ENCODE data around the gene SP2. TPM values are rescaled to one million over a fixed set of nuclear protein-coding genes. Genes with fewer than 3 reads are reported as not detected.

SP2 gene
- total RNA-seq, 2 experiments from 2014 or later, result 28.1 to 28.2 TPM

- peak overlapping the region; percentile 77 for H3K4me3 Mint-ChIP-seq
- no peaks in the 10 kb centered on the region for H3K27me3 Mint-ChIP-seq
- ATAC-seq (ENCODE audit: low read depth) (no peak), DNase-seq (peak; percentile 39)
- peak overlapping the region; percentile 86 for H3K27ac Mint-ChIP-seq
- peaks cover 19% of the 10 kb centered on the region for H3K36me3 Mint-ChIP-seq
- POLR2A ChIA-PET, result interaction anchor here (0.7 to 1.7 kb wide), 7 partner anchors 9 to 114 kb away, joined by 3 to 14 read pairs (median 3); partner anchors contain the start of genes CDK5RAP3, LRRC46, MRPL10 and SP2
- H3K9me3 Mint-ChIP-seq, result peaks cover 2% of the 10 kb centered on the region
- peaks cover 51% of the 10 kb centered on the region for H3K4me1 Mint-ChIP-seq
These were observed 49.8 kb downstream of the SP2 start for GRCh38 chr17:47945529-47946508.

- peaks cover 17% of the 10 kb centered on the region for H3K36me3 Mint-ChIP-seq
- ATAC-seq (ENCODE audit: low read depth), result no peak
- H3K4me3 Mint-ChIP-seq, result peak overlapping the region; percentile 50
These were observed 50.5 kb downstream of the SP2 start for GRCh38 chr17:47946516-47946915.

DNA sequence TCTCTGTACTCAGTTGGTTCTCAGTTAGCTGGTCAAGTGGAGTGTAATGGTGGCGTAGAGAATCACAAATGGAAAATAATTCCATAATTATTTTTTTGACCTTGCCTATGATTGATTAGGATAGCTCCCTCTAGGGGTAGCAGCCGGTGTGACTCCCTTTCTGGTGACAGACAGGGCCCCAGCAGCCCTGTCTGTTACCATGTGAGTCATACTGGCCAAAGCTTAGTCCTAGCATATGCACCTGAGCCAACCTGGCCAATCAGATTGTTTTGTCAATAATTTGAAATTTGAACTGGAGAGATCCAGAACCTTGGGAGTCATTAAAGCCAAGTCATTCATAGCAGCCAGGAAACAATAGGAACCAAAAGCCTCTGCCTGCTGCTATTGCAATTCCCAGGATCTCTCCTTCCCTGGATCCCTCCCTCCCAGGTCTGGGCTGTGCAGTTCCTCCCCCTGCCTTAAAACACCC, 50.9 kb downstream of the SP2 start:
- peak overlapping the region; percentile 50 for H3K4me3 Mint-ChIP-seq
- POLR2A ChIA-PET, result interaction anchor here (0.9 to 6.1 kb wide), 5 partner anchors 8 to 71 kb away, joined by 3 to 49 read pairs (median 5); partner anchors contain the start of genes CDK5RAP3 and SP2
- peaks cover 45% of the 10 kb centered on the region for H3K4me1 Mint-ChIP-seq

More at GRCh38 chr17:47946516-47946915, 50.5 kb downstream of the SP2 start:
- Mint-ChIP-seq H3K27ac (peak overlapping the region; percentile 86), H3K9me3 (no peaks in the 10 kb centered on the region), H3K27me3 (no peaks in the 10 kb centered on the region), H3K4me1 (peaks cover 47% of the 10 kb centered on the region)
- POLR2A ChIA-PET, result interaction anchor here (0.9 to 6.1 kb wide), 5 partner anchors 9 to 71 kb away, joined by 3 to 49 read pairs (median 5); partner anchors contain the start of genes CDK5RAP3 and SP2
- DNase-seq, result no peak

GRCh38 chr17:47948706-47949196, 52.7 kb downstream of the SP2 start:
- Mint-ChIP-seq H3K27me3 (no peaks in the 10 kb centered on the region), H3K4me3 (peak overlapping the region; percentile 70), H3K9me3 (no peaks in the 10 kb centered on the region), H3K36me3 (peaks cover 15% of the 10 kb centered on the region), H3K4me1 (peaks cover 36% of the 10 kb centered on the region), H3K27ac (peak overlapping the region; percentile 80)
- POLR2A ChIA-PET, result interaction anchor here (1.5 to 6.1 kb wide), 4 partner anchors 11 to 69 kb away, joined by 6 to 49 read pairs (median 10); partner anchors contain the start of genes CDK5RAP3 and SP2
- no peak for DNase-seq
- no peak for ATAC-seq (ENCODE audit: low read depth)

More for the DNA sequence above, 50.9 kb downstream of the SP2 start:
- H3K27ac Mint-ChIP-seq, result peak overlapping the region; percentile 86
- ATAC-seq (ENCODE audit: low read depth) (peak; percentile 67), DNase-seq (peak; percentile 68)
- no peaks in the 10 kb centered on the region for H3K9me3 Mint-ChIP-seq
- peaks cover 19% of the 10 kb centered on the region for H3K36me3 Mint-ChIP-seq
- H3K27me3 Mint-ChIP-seq, result no peaks in the 10 kb centered on the region

DNA sequence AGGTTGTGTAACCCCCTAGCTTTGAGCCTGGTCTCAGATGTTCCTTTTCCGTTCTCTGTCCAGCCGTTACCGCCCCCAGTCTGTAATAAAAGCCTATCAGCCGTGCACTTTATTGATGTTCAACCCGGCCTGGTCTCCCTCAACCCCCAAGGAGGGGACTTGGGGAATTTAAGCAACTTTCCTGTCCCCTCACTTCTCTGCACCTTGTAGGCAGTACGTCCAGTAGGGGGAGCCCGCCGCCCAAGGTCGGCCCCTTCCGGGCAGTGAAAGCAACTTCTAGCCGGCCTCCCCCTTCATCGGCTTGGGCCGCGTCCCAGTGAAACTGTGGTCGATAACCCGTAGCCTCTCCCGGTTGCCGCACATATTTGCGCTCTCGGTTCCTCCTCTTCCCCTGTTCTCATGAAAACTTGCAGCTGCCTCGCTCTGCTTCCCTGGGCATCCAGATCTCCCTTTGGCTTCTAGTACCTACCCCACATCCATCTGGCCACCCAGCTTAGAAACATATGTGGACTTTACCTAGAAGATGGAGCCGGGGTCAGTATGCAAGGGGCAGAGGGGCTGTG, 53.2 kb downstream of the SP2 start:
- peaks cover 14% of the 10 kb centered on the region for H3K36me3 Mint-ChIP-seq
- H3K27me3 Mint-ChIP-seq, result no peaks in the 10 kb centered on the region

DNA sequence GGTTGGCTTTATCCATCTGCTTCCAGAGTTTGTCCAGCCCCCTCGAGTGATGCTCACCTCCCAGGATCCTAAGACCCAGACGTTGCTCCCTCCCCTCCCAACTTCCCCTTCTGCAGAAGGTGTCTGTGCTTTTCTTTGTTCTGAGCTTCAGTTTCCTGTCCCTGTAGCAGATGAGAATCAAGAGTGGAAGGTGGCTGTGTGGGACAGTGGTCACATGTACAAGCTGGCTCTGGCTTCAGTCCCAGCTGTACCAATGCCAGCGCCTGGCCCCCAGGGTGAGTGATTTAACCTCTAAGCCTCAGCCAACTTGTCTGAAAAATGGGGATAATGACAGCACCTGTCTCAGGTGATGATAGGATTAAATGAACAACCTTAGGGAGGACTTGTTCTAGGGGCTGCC, 53.9 kb downstream of the SP2 start:
- H3K27ac Mint-ChIP-seq, result peak overlapping the region; percentile 80
- ATAC-seq (ENCODE audit: low read depth), result no peak
- no peak for DNase-seq
- H3K4me1 Mint-ChIP-seq, result peaks cover 29% of the 10 kb centered on the region
- H3K4me3 Mint-ChIP-seq, result peak overlapping the region; percentile 70
- H3K36me3 Mint-ChIP-seq, result peaks cover 10% of the 10 kb centered on the region
- H3K9me3 Mint-ChIP-seq, result no peaks in the 10 kb centered on the region
- POLR2A ChIA-PET, result interaction anchor here (0.5 to 6.1 kb wide), 8 partner anchors 9 to 958 kb away, joined by 3 to 49 read pairs (median 6); partner anchors contain the start of genes CDK5RAP3, PNPO, SP2 and UBE2Z
- no peaks in the 10 kb centered on the region for H3K27me3 Mint-ChIP-seq

More for the DNA sequence above, 53.2 kb downstream of the SP2 start:
- ATAC-seq (ENCODE audit: low read depth) (peak; percentile 53), DNase-seq (peak; percentile 90)
- Mint-ChIP-seq H3K9me3 (no peaks in the 10 kb centered on the region), H3K4me1 (peaks cover 35% of the 10 kb centered on the region), H3K4me3 (peak overlapping the region; percentile 70), H3K27ac (peak overlapping the region; percentile 80)
- POLR2A ChIA-PET, result interaction anchor here (0.7 to 6.1 kb wide), 6 partner anchors 10 to 959 kb away, joined by 3 to 49 read pairs (median 6); partner anchors contain the start of genes CDK5RAP3, SP2 and UBE2Z

- Mint-ChIP-seq H3K4me1 (peaks cover 24% of the 10 kb centered on the region), H3K4me3 (no peak overlapping the region), H3K27me3 (no peaks in the 10 kb centered on the region), H3K9me3 (no peaks in the 10 kb centered on the region), H3K36me3 (peaks cover 8% of the 10 kb centered on the region), H3K27ac (no peak overlapping the region)
- DNase-seq (no peak), ATAC-seq (ENCODE audit: low read depth) (no peak)
- POLR2A ChIA-PET, result interaction anchor here (0.5 to 6.1 kb wide), 8 partner anchors 9 to 67 kb away, joined by 3 to 49 read pairs (median 6); partner anchors contain the start of genes CDK5RAP3, PNPO and SP2
These were observed 54.4 kb downstream of the SP2 start for GRCh38 chr17:47950448-47950847.

GRCh38 chr17:47952171-47953021, 56.4 kb downstream of the SP2 start:
- POLR2A ChIA-PET, result interaction anchor here (6.1 kb wide), 1 partner anchor 19 kb away, joined by 49 read pairs; the partner anchor contains the start of gene CDK5RAP3
- Mint-ChIP-seq H3K4me3 (no peak overlapping the region), H3K4me1 (peaks cover 13% of the 10 kb centered on the region), H3K27me3 (no peaks in the 10 kb centered on the region), H3K27ac (no peak overlapping the region), H3K9me3 (no peaks in the 10 kb centered on the region), H3K36me3 (peaks cover 4% of the 10 kb centered on the region)
- ATAC-seq (ENCODE audit: low read depth), result no peak
- DNase-seq, result no peak

DNA sequence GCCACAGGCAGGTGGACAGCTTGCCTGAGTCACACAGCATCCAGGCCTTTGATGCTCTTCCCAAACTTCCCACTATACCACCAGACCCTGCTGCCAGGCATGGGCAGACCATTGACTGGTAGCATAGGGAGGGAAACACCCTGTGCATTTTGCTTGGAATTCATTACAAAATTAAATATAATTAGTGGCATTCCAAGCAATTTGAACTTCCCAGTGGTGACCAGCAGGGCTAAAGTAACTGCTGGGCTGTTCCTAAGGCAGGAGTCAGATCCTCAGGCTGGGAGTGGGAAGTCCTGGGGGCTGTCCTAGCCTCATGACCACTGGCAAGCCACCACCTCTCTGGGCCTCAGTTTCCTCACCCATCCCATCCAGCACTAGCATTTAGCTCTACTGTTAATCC, 57.9 kb downstream of the SP2 start:
- Mint-ChIP-seq H3K36me3 (peaks cover 4% of the 10 kb centered on the region), H3K9me3 (no peaks in the 10 kb centered on the region), H3K27me3 (no peaks in the 10 kb centered on the region), H3K4me1 (peaks cover 12% of the 10 kb centered on the region), H3K27ac (no peak overlapping the region), H3K4me3 (no peak overlapping the region)
- DNase-seq (no peak), ATAC-seq (ENCODE audit: low read depth) (no peak)
- POLR2A ChIA-PET, result interaction anchor here (0.8 to 1.0 kb wide), 2 partner anchors 16 to 148 kb away, joined by 3 read pairs; no protein-coding TSS in a partner anchor

DNA sequence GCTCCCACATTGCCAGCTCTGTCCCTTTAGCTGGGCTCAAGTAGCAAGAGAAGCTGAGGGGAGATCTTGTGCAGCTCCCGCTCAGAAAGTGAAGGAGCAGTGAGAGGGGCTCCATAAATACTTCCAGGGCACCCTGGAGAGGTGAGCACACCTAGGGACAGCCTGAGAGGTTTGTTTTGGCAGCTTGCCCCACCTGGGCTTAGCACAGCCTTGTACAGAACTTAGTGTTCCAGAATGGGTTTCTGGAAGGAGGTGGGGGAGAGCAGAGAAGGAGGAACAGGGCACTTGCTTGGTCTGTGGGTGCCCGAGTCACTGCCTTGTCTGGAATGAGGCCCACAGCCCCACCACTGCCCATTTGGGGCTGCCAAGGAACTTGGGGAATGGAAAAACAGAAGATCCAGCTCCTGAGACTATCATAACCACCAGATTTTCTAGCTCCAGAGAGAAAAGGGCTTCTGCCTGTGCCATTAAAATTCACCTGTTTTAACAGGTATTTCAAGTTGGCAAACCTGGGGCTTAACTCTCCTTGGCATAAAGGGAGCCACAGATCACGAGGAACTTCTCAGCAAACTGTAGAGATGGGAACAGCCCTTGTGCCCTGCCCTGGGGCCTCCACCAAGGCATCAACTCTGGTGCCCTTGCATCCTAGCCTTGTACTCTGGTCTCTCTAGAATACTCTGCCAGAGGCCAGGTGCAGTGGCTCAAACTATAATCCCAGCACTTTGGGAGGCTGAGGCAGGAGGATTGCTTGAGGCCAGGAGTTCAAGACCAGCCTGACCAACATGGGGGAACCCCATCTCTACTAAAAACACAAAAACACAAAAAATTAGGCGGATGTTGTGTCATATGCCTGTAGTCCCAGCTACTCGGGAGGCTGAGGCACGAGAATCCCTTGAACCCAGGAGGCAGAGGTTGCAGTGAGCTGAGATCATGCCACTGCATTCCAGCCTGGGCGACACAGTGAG, 59.7 kb downstream of the SP2 start:
- ATAC-seq (ENCODE audit: low read depth) (no peak), DNase-seq (no peak)
- Mint-ChIP-seq H3K27me3 (no peaks in the 10 kb centered on the region), H3K9me3 (no peaks in the 10 kb centered on the region), H3K4me3 (no peak overlapping the region), H3K4me1 (no peaks in the 10 kb centered on the region), H3K36me3 (peaks cover 2% of the 10 kb centered on the region), H3K27ac (no peak overlapping the region)
- POLR2A ChIA-PET, result interaction anchor here (0.6 to 1.4 kb wide), 2 partner anchors 9 to 14 kb away, joined by 3 to 5 read pairs; no protein-coding TSS in a partner anchor
